ENCODE data around the gene TAGAP. TPM values are rescaled to one million over a fixed set of nuclear protein-coding genes. Genes with fewer than 3 reads are reported as not detected.

TAGAP gene
- total RNA-seq, 6 donors from 2014 or later = 7.8 to 19.3 (median 8.8) TPM

DNA sequence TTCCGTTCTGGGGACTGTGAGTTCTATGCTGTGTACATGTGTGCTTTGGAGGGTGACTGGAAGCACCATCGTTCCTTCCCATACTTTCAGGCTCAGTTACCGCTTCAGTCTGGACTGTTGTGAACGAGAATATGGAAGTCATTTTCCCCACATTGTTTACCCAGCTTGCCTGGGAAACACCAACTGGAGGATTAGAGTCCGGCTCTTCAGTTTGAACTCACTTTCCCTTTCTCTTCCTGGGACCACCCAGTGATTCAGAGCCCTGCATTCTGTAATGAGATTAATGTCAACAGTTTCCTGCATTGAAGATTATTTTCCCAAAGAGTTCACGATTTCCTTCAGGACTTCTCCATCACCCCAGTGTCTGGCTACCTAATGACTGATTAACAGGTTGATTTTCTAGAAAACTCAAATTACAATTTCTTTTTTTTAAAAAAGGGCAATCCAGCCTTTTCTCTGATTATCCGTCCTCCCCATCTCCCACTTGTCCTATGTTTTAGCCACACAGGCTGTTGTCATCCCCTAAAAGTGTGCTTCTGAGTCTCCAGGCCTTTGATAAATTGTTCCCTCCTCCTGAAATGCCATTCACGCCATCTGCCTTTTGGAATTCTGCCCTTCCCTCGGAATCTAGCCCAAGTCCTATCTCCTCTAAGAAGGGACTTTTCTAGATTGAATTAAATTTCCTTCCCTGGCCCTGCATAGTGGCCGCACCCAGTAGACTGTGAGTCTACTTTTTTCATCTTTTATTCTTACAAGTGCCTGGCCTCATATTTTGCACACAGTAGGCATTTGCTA is 3.3 kb upstream of the TAGAP start:
- Histone ChIP-seq H3K36me3 (no peaks in the 10 kb centered on the region), H3K4me1 (peaks cover 0 to 8% (median 1%) of the 10 kb centered on the region in 4 donors), H3K9me3 (no peaks in the 10 kb centered on the region), H3K4me3 (no peak overlapping the region), H3K27me3 (no peaks in the 10 kb centered on the region), H3K27ac (no peak overlapping the region)
- 64 to 66% methylated on average over 10 of the region's 10 CpGs for WGBS, 2 donors
- ATAC-seq (ENCODE audit: low FRiP score in 2 of 2) = no peak
- DNase-seq = no peak
- TF ChIP-seq, protein P1, sequence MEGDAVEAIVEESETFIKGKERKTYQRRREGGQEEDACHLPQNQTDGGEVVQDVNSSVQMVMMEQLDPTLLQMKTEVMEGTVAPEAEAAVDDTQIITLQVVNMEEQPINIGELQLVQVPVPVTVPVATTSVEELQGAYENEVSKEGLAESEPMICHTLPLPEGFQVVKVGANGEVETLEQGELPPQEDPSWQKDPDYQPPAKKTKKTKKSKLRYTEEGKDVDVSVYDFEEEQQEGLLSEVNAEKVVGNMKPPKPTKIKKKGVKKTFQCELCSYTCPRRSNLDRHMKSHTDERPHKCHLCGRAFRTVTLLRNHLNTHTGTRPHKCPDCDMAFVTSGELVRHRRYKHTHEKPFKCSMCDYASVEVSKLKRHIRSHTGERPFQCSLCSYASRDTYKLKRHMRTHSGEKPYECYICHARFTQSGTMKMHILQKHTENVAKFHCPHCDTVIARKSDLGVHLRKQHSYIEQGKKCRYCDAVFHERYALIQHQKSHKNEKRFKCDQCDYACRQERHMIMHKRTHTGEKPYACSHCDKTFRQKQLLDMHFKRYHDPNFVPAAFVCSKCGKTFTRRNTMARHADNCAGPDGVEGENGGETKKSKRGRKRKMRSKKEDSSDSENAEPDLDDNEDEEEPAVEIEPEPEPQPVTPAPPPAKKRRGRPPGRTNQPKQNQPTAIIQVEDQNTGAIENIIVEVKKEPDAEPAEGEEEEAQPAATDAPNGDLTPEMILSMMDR (IDR thresholded peaks at IDR 0.05) = no peak
- TF ChIP-seq POLR2AphosphoS5 (IDR thresholded peaks at IDR 0.05) (no peak), EP300 (IDR thresholded peaks at IDR 0.05) (no peak), POLR2A (IDR thresholded peaks at IDR 0.05) (no peak)

DNA sequence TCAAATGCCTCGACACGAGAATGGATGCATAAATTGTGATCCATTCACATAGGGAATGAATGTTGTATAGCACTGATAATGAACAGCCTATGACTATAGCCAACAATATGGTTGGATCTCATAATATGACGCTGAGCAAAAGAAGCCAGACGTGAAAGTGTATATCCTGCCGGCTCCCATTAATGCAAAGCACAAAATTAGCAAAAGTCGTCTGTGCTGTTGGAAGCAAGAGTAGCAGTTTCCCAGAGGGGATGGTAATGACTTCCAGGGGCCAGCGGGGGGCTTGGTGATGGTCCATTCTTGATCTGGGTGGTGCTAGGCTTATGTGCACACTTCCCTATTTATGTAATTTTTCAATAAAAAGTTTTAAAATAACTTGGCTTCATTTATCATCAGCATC is 1.0 kb upstream of the TAGAP start:
- Histone ChIP-seq H3K27me3 (no peaks in the 10 kb centered on the region), H3K36me3 (no peaks in the 10 kb centered on the region), H3K4me3 (no peak overlapping the region), H3K4me1 (peaks cover 3 to 22% (median 13%) of the 10 kb centered on the region in 4 donors), H3K9me3 (no peaks in the 10 kb centered on the region), H3K27ac (peak overlapping the region in 2 of 4 donors; percentile 0 to 76)
- 75 to 77% methylated on average over 7 of the region's 7 CpGs for WGBS, 2 donors
- ATAC-seq (ENCODE audit: low FRiP score in 2 of 2) (no peak), DNase-seq (no peak)
- TF ChIP-seq POLR2AphosphoS5 (IDR thresholded peaks at IDR 0.05) = no peak
- TF ChIP-seq, protein P1 (IDR thresholded peaks at IDR 0.05) = no peak
- TF ChIP-seq POLR2A (IDR thresholded peaks at IDR 0.05) = no peak
- TF ChIP-seq EP300 (IDR thresholded peaks at IDR 0.05) = no peak

DNA sequence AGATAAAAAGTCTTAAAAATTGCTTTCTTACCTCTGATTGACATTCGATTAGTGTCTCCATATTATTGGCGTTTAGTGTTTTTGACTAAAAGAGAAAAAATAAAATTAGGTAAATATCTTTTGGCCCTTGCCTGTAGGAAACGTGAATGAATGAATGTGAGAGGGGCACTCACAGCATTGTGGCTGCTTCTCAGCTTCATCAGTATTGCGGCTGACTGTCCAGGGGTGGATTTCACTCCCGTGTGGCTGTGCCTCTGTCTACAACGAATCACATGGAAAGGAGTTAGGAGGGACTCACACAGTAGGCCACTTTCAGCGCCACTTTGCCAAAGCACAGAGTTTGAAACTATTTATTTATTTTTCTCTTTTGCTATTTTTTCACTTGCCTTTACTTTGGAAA is 844 bp downstream of the TAGAP start:
- no peaks in the 10 kb centered on the region for H3K36me3 ChIP-seq
- peak overlapping the region; percentile 39 to 83 (median 70) for H3K27ac ChIP-seq
- H3K4me3 ChIP-seq = peak overlapping the region in 3 of 4 donors; percentile 26 to 37 (median 27)
- H3K27me3 ChIP-seq = no peaks in the 10 kb centered on the region
- no peaks in the 10 kb centered on the region for H3K9me3 ChIP-seq
- H3K4me1 ChIP-seq = peaks cover 3 to 26% (median 13%) of the 10 kb centered on the region in 4 donors
- DNase-seq (peak in 1 of 2 donors; percentile 51), ATAC-seq (ENCODE audit: low FRiP score in 2 of 2) (no peak)
- TF ChIP-seq, protein P1 (IDR thresholded peaks at IDR 0.05) = no peak
- TF ChIP-seq EP300 (IDR thresholded peaks at IDR 0.05) (no peak), POLR2AphosphoS5 (IDR thresholded peaks at IDR 0.05) (no peak), POLR2A (IDR thresholded peaks at IDR 0.05) (no peak)
- 61 to 63% methylated on average over 7 of the region's 7 CpGs for WGBS, 2 donors

DNA sequence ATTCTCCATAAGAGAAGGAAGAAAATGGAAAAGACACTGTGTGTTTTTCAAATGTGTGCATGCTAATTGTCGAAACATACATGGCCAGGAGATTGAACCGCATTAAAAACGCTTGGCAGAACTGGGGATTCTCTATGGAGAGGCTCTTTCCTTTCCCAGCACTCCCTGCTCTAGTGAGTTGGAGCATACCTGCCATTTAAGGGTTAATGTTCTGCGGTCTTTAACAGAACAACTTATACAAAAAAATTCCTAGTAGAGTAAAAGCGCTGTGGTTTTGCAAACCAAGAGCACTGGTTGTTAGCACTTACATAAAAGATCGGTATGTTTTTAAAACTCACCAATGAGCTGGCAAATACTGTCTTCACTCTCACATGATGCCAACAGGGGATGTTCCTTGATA is 1.5 kb downstream of the TAGAP start:
- Histone ChIP-seq H3K27me3 (no peaks in the 10 kb centered on the region), H3K4me1 (peaks cover 3 to 26% (median 13%) of the 10 kb centered on the region in 4 donors), H3K4me3 (peak overlapping the region in 3 of 4 donors; percentile 26 to 37 (median 27)), H3K9me3 (no peaks in the 10 kb centered on the region), H3K36me3 (no peaks in the 10 kb centered on the region), H3K27ac (peak overlapping the region; percentile 39 to 83 (median 70))
- no peak for ATAC-seq (ENCODE audit: low FRiP score in 2 of 2)
- TF ChIP-seq POLR2AphosphoS5 (IDR thresholded peaks at IDR 0.05) (no peak), POLR2A (IDR thresholded peaks at IDR 0.05) (no peak), EP300 (IDR thresholded peaks at IDR 0.05) (no peak)
- TF ChIP-seq, protein P1 (IDR thresholded peaks at IDR 0.05) = no peak
- WGBS, 2 donors = 51 to 56% methylated on average over 6 of the region's 6 CpGs
- DNase-seq = no peak
